GM12874 (cell line): ENCODE results near the gene LMX1B.

Experiments
- CTCF ChIP-seq: IDR thresholded peaks from 2 replicates; pipeline ENCODE4 v1.5.1; 2011; ENCODE audit warnings: low read depth, mild to moderate bottlenecking, control low read depth, low read length, moderate library complexity; ENCODE audit not compliant: insufficient read depth

Gene LMX1B

GRCh38 chr9:126616521-126616976 lies 2.8 kb downstream of the LMX1B start:
- TF ChIP-seq CTCF: no peak

GRCh38 chr9:126617003-126617822 lies 3.5 kb downstream of the LMX1B start:
- TF ChIP-seq CTCF: no peak

- TF ChIP-seq CTCF: no peak
These were observed 4.1 kb downstream of the LMX1B start for GRCh38 chr9:126617823-126618165.

- no peak for TF ChIP-seq CTCF
These were observed 4.5 kb downstream of the LMX1B start for GRCh38 chr9:126618190-126618584.

GRCh38 chr9:126618585-126619360 lies 5.0 kb downstream of the LMX1B start:
- no peak for TF ChIP-seq CTCF

- TF ChIP-seq CTCF: no peak
These were observed 5.8 kb downstream of the LMX1B start for GRCh38 chr9:126619361-126620135.

- no peak for TF ChIP-seq CTCF
These were observed 6.8 kb downstream of the LMX1B start for GRCh38 chr9:126620478-126620877.
